Body of pancreas (tissue), 4 donors: Measurements from ENCODE around the gene AFG1L.

Experiments
- CTCF ChIP-seq, 7 experiments: fragments of 450-650 bp in 4 of 7; fragments of 200-600 bp in 3 of 7; sonication (generic) in 3 of 7; IDR thresholded peaks; one replicate each; pipeline ENCODE4 v1.5.1; 2016 to 2019; ENCODE audit warnings: antibody characterized with exemption in 7 of 7
- POLR2A ChIP-seq, 3 donors: fragments of 450-650 bp; IDR thresholded peaks; one replicate each; pipeline ENCODE4 v1.6.1; 2016; ENCODE audit warnings: antibody characterized with exemption in 3 of 3, mild to moderate bottlenecking in 2 of 3

GRCh38 chr6:108407904-108408827 is 113.3 kb downstream of the AFG1L start:
- TF ChIP-seq CTCF (IDR thresholded peaks at IDR 0.05), result no peak
- no peak for TF ChIP-seq POLR2A (IDR thresholded peaks at IDR 0.05)
